Measurements from ENCODE around the gene FKBP1A.

Gene FKBP1A

DNA sequence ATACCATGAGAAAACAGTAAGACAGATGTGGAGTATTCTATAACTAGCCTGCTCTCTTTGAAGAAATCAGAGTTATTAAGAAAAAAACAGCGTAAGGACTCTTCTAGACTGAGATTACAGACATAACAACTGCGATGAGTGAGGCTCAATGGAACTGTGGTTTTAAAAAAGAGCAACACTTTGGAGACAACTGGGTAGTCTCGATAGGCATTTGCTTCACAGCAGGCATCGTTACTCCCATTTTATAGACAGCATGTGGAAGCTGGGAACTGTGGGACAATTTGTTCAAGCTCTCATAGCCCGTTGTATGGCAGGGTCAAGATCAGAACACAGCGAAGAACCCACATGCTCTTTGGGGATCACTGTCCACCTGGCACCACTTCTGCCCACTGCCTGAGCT is 4.6 kb downstream of the FKBP1A start:
- no peak for DNase-seq (ENCODE audit: low read depth)
- TF ChIP-seq, protein P1, sequence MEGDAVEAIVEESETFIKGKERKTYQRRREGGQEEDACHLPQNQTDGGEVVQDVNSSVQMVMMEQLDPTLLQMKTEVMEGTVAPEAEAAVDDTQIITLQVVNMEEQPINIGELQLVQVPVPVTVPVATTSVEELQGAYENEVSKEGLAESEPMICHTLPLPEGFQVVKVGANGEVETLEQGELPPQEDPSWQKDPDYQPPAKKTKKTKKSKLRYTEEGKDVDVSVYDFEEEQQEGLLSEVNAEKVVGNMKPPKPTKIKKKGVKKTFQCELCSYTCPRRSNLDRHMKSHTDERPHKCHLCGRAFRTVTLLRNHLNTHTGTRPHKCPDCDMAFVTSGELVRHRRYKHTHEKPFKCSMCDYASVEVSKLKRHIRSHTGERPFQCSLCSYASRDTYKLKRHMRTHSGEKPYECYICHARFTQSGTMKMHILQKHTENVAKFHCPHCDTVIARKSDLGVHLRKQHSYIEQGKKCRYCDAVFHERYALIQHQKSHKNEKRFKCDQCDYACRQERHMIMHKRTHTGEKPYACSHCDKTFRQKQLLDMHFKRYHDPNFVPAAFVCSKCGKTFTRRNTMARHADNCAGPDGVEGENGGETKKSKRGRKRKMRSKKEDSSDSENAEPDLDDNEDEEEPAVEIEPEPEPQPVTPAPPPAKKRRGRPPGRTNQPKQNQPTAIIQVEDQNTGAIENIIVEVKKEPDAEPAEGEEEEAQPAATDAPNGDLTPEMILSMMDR (IDR thresholded peaks at IDR 0.05; ENCODE audit: low read length, missing control alignments): no peak
- no peak overlapping the region for H3K4me3 ChIP-seq (replicated peaks; ENCODE audit: low read depth, low read length)

GRCh38 chr20:1386323-1386722 is 6.5 kb downstream of the FKBP1A start:
- TF ChIP-seq, protein P1 (IDR thresholded peaks at IDR 0.05; ENCODE audit: low read length, missing control alignments): no peak
- DNase-seq (ENCODE audit: low read depth): no peak
- no peak overlapping the region for H3K4me3 ChIP-seq (replicated peaks; ENCODE audit: low read depth, low read length)

GRCh38 chr20:1383623-1384404 is 9.0 kb downstream of the FKBP1A start:
- no peak overlapping the region for H3K4me3 ChIP-seq (replicated peaks; ENCODE audit: low read depth, low read length)
- no peak for DNase-seq (ENCODE audit: low read depth)
- TF ChIP-seq, protein P1 (IDR thresholded peaks at IDR 0.05; ENCODE audit: low read length, missing control alignments): no peak

DNA sequence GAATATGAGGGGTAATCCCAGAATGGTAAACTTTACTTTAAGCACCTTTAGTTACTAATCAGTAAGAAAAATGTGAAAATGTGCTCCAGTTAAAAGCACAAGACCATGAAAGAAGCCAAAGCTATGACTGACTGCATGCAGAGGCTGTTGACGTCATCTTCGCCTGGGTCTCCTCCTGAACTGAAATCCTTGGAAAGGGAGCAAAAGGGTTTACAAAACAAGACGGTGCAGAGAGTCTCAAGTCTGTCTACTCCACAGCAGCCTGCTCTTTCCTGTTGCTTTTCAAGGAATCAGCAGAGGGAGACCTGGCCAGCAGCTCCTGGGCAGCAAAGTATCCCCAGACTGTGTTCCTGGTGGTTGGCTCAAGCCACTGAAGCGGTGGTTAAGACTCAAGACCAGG is 10.2 kb downstream of the FKBP1A start:
- no peak for DNase-seq (ENCODE audit: low read depth)
- TF ChIP-seq, protein P1 (IDR thresholded peaks at IDR 0.05; ENCODE audit: low read length, missing control alignments): no peak

GRCh38 chr20:1381753-1382591 is 10.9 kb downstream of the FKBP1A start:
- TF ChIP-seq, protein P1 (IDR thresholded peaks at IDR 0.05; ENCODE audit: low read length, missing control alignments): no peak
- no peak overlapping the region for H3K4me3 ChIP-seq (replicated peaks; ENCODE audit: low read depth, low read length)
- no peak for DNase-seq (ENCODE audit: low read depth)

More for the DNA sequence above, 10.2 kb downstream of the FKBP1A start:
- H3K4me3 ChIP-seq (replicated peaks; ENCODE audit: low read depth, low read length): no peak overlapping the region

DNA sequence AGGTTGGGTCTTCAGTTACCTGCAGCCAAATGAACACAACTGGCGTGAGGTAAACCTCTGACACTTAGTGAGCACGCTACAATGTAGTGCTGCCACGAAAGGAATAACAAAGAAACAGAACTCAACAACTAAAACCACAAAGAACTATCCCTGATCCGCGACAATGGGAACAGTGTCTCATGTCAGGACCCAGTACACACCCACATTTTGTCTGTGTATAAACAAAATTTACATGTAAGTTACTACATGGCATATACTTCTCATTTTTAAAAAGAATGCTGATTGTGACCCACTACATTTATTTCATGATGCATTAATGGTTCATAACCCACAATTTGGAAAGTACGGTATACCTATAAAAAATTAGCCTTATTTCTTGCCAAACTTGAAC is 14.1 kb downstream of the FKBP1A start:
- no peak overlapping the region for H3K4me3 ChIP-seq (replicated peaks; ENCODE audit: low read depth, low read length)
- no peak for DNase-seq (ENCODE audit: low read depth)
- TF ChIP-seq, protein P1 (IDR thresholded peaks at IDR 0.05; ENCODE audit: low read length, missing control alignments): no peak
